H9 (cell line): ENCODE data around the gene CHST2. TPM values are rescaled to one million over a fixed set of nuclear protein-coding genes. Genes with fewer than 3 reads are reported as not detected.

Experiments used
- DNase-seq: peaks from one replicate; pipeline ENCODE4 v3.0.0-alpha.2; 2017
- H2AFZ ChIP-seq: one replicate; pipeline ENCODE4 v1.6.1; 2013; ENCODE audit warnings: mild to moderate bottlenecking, low read length, control low read depth, moderate library complexity
- H2AK5ac ChIP-seq: 2 replicates; pipeline ENCODE4 v1.6.1; 2013; ENCODE audit warnings: low read length, control low read depth, mixed read lengths; ENCODE audit not compliant: insufficient read length
- H2BK120ac ChIP-seq: one replicate; pipeline ENCODE4 v1.6.1; 2013; ENCODE audit warnings: low read depth, mild to moderate bottlenecking, low read length, control low read depth, inconsistent platforms; ENCODE audit not compliant: poor library complexity, severe bottlenecking
- H2BK12ac ChIP-seq: 2 replicates; pipeline ENCODE4 v1.6.1; 2013; ENCODE audit warnings: low read length, control low read depth, mixed read lengths, low read depth; ENCODE audit not compliant: insufficient read length
- H2BK15ac ChIP-seq: 2 replicates; pipeline ENCODE4 v1.6.1; 2013; ENCODE audit warnings: low read depth, low read length, control low read depth
- H2BK20ac ChIP-seq: one replicate; pipeline ENCODE4 v1.6.1; 2013; ENCODE audit warnings: low read depth, mild to moderate bottlenecking, low read length, control low read depth, inconsistent platforms; ENCODE audit not compliant: poor library complexity, severe bottlenecking
- H2BK5ac ChIP-seq: 2 replicates; pipeline ENCODE4 v1.6.1; 2013; ENCODE audit warnings: low read length, control low read depth, mixed read lengths; ENCODE audit not compliant: insufficient read length
- H3K14ac ChIP-seq: 2 replicates; pipeline ENCODE4 v1.6.1; 2013; ENCODE audit warnings: low read length, control low read depth; ENCODE audit not compliant: insufficient read depth
- H3K18ac ChIP-seq: 2 replicates; pipeline ENCODE4 v1.6.1; 2013; ENCODE audit warnings: low read depth, mild to moderate bottlenecking, mixed read lengths, low read length, control low read depth; ENCODE audit not compliant: insufficient read length
- H3K23ac ChIP-seq: 2 replicates; pipeline ENCODE4 v1.6.1; 2013; ENCODE audit warnings: low read length, control low read depth, mixed read lengths, low read depth; ENCODE audit not compliant: insufficient read length
- H3K23me2 ChIP-seq: 2 replicates; pipeline ENCODE4 v1.6.1; 2013; ENCODE audit warnings: low read depth, mild to moderate bottlenecking, mixed read lengths, low read length, control low read depth; ENCODE audit not compliant: insufficient read length, poor library complexity, severe bottlenecking
- H3K27ac ChIP-seq: 2 replicates; pipeline ENCODE4 v1.5.1; 2013; ENCODE audit warnings: low read length, control low read depth, mixed read lengths, low read depth; ENCODE audit not compliant: insufficient read length
- H3K27me3 ChIP-seq: 2 replicates; pipeline ENCODE4 v1.6.1; 2013; ENCODE audit warnings: low read length, control low read depth, inconsistent platforms; ENCODE audit not compliant: insufficient read depth
- H3K4ac ChIP-seq: 2 replicates; pipeline ENCODE4 v1.6.1; 2013; ENCODE audit warnings: low read depth, mild to moderate bottlenecking, control low read depth, inconsistent platforms, low read length, moderate library complexity
- H3K4me1 ChIP-seq: 2 replicates; pipeline ENCODE4 v1.6.1; 2013; ENCODE audit warnings: low read length, control low read depth, inconsistent platforms; ENCODE audit not compliant: insufficient read depth
- H3K4me2 ChIP-seq: 2 replicates; pipeline ENCODE4 v1.6.1; 2013; ENCODE audit warnings: low read length, control low read depth, mixed read lengths; ENCODE audit not compliant: insufficient read length, insufficient read depth
- H3K56ac ChIP-seq: 2 replicates; pipeline ENCODE4 v1.6.1; 2013; ENCODE audit warnings: low read depth, mild to moderate bottlenecking, mixed read lengths, low read length, control low read depth; ENCODE audit not compliant: insufficient read length
- H3K79me1 ChIP-seq: 2 replicates; pipeline ENCODE4 v1.6.1; 2013; ENCODE audit warnings: low read depth, mild to moderate bottlenecking, moderate library complexity, low read length, control low read depth, inconsistent platforms; ENCODE audit not compliant: insufficient read depth, poor library complexity, severe bottlenecking
- H3K79me2 ChIP-seq: 2 replicates; pipeline ENCODE4 v1.6.1; 2013; ENCODE audit warnings: low read length, control low read depth, inconsistent platforms; ENCODE audit not compliant: insufficient read depth
- H3K9ac ChIP-seq: 2 replicates; pipeline ENCODE4 v1.6.1; 2013; ENCODE audit warnings: low read length, control low read depth, mixed read lengths; ENCODE audit not compliant: insufficient read length; ENCODE audit errors: extremely low read depth
- H3K9me3 ChIP-seq: one replicate; pipeline ENCODE4 v1.6.1; 2013; ENCODE audit warnings: low read depth, low read length, inconsistent platforms; ENCODE audit not compliant: control insufficient read depth
- H3T11ph ChIP-seq: one replicate; pipeline ENCODE4 v1.6.1; 2013; ENCODE audit warnings: mild to moderate bottlenecking, low read length, control low read depth, inconsistent platforms
- H4K20me1 ChIP-seq: one replicate; pipeline ENCODE4 v1.6.1; 2013; ENCODE audit not compliant: control insufficient read depth, insufficient read length, insufficient read depth
- H4K5ac ChIP-seq: 2 replicates; pipeline ENCODE4 v1.6.1; 2013; ENCODE audit warnings: low read depth, mild to moderate bottlenecking, mixed read lengths, low read length, control low read depth; ENCODE audit not compliant: insufficient read length
- H4K8ac ChIP-seq: replicated peaks from 2 replicates; pipeline ENCODE4 v1.6.1; 2013; ENCODE audit warnings: low read length, control low read depth, mixed read lengths, low read depth; ENCODE audit not compliant: insufficient read length
- H4K91ac ChIP-seq: 2 replicates; pipeline ENCODE4 v1.6.1; 2013; ENCODE audit warnings: low read depth, mild to moderate bottlenecking, moderate library complexity, mixed read lengths, low read length, control low read depth; ENCODE audit not compliant: insufficient read length
- H3K27ac Mint-ChIP-seq, 3 experiments: 2 replicates in 2 of 3; 3 replicates in 1 of 3; pipeline ENCODE4 v1.8.0; 2020 to 2021; ENCODE audit warnings: mixed read lengths in 3 of 3, mild to moderate bottlenecking in 1 of 3, moderate library complexity in 1 of 3
- H3K27me3 Mint-ChIP-seq: 2 replicates; pipeline ENCODE4 v1.8.0; 2021; ENCODE audit warnings: low read depth, mild to moderate bottlenecking, moderate library complexity, mixed read lengths
- H3K36me3 Mint-ChIP-seq, 3 experiments: 2 replicates in 2 of 3; 3 replicates in 1 of 3; pipeline ENCODE4 v1.8.0; 2020 to 2021; ENCODE audit warnings: low read depth in 3 of 3, mixed read lengths in 3 of 3; ENCODE audit not compliant: insufficient read depth in 1 of 3
- H3K4me1 Mint-ChIP-seq, 2 experiments: 2 replicates each; pipeline ENCODE4 v1.8.0; 2020; ENCODE audit warnings: mixed read lengths in 2 of 2
- H3K4me3 Mint-ChIP-seq, 2 experiments: 2 replicates in 1 of 2; 3 replicates in 1 of 2; pipeline ENCODE4 v1.8.0; 2020 to 2021; ENCODE audit warnings: mild to moderate bottlenecking in 2 of 2, mixed read lengths in 2 of 2, moderate library complexity in 1 of 2
- H3K9me3 Mint-ChIP-seq, 2 experiments: 2 replicates in 1 of 2; 3 replicates in 1 of 2; pipeline ENCODE4 v1.8.0; 2020; ENCODE audit warnings: mild to moderate bottlenecking in 2 of 2, mixed read lengths in 2 of 2, moderate library complexity in 1 of 2
- WGBS: extraction: QIAGEN DNeasy Blood & Tissue Kit; methylation state at CpG from one replicate; pipeline ENCODE4 v1.1.7; 2013; ENCODE audit warnings: missing lambda C conversion rate, low lambda C conversion rate, mixed read lengths; ENCODE audit not compliant: insufficient read length; ENCODE audit errors: extremely low coverage; 5-methylcytosine and 5-hydroxymethylcytosine counted together
- total RNA-seq: library from RNA; stranded (reverse); gene quantifications from 2 replicates; pipeline ENCODE4 v1.2.1, GENCODE V29; 2021
- TF ChIP-seq, protein P1 (sequence below): fragments of 200-600 bp; sonication (generic); conservative IDR thresholded peaks from 3 replicates; pipeline ENCODE4 v1.8.0; 2021; ENCODE audit warnings: antibody characterized with exemption, mild to moderate bottlenecking

CHST2 gene
- total RNA-seq, 1 experiment from 2014 or later, result 5.8 TPM

GRCh38 chr3:143081844-143082778, 37.5 kb upstream of the CHST2 start:
- TF ChIP-seq, protein P1, sequence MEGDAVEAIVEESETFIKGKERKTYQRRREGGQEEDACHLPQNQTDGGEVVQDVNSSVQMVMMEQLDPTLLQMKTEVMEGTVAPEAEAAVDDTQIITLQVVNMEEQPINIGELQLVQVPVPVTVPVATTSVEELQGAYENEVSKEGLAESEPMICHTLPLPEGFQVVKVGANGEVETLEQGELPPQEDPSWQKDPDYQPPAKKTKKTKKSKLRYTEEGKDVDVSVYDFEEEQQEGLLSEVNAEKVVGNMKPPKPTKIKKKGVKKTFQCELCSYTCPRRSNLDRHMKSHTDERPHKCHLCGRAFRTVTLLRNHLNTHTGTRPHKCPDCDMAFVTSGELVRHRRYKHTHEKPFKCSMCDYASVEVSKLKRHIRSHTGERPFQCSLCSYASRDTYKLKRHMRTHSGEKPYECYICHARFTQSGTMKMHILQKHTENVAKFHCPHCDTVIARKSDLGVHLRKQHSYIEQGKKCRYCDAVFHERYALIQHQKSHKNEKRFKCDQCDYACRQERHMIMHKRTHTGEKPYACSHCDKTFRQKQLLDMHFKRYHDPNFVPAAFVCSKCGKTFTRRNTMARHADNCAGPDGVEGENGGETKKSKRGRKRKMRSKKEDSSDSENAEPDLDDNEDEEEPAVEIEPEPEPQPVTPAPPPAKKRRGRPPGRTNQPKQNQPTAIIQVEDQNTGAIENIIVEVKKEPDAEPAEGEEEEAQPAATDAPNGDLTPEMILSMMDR, result no peak
- Mint-ChIP-seq H3K9me3 (peaks cover 11 to 12% of the 10 kb centered on the region in 2 experiments), H3K4me1 (no peaks in the 10 kb centered on the region), H3K4me3 (no peak overlapping the region), H3K36me3 (peaks cover 8 to 9% (median 8%) of the 10 kb centered on the region in 3 experiments), H3K27me3 (no peaks in the 10 kb centered on the region; the same call in 1 of the 2 replicates), H3K27ac (no peak overlapping the region; a peak in 1 of 7 replicates)
- Histone ChIP-seq H2AFZ (no peak overlapping the region), H2BK120ac (no peak overlapping the region), H2BK15ac (no peak overlapping the region), H3K4ac (no peak overlapping the region), H3K4me2 (no peak overlapping the region), H3K79me2 (no peaks in the 10 kb centered on the region), H3K27ac (no peak overlapping the region), H3K23me2 (no peaks in the 10 kb centered on the region), H2BK20ac (no peak overlapping the region), H3K56ac (no peak overlapping the region), H2BK5ac (no peak overlapping the region), H3K9me3 (no peaks in the 10 kb centered on the region), H4K91ac (no peak overlapping the region), H3K4me1 (no peaks in the 10 kb centered on the region), H4K8ac (no peak overlapping the region), H2AK5ac (no peak overlapping the region), H3K27me3 (no peaks in the 10 kb centered on the region), H2BK12ac (no peak overlapping the region), H3K79me1 (no peaks in the 10 kb centered on the region), H4K5ac (no peak overlapping the region), H3K14ac (no peak overlapping the region), H3K18ac (no peak overlapping the region), H4K20me1 (no peaks in the 10 kb centered on the region), H3T11ph (no peak overlapping the region), H3K23ac (no peak overlapping the region), H3K9ac (no peak overlapping the region)
- no CpG with 5 or more reads among the region's 19 CpGs for WGBS
- no peak for DNase-seq
